Upper lobe of left lung (tissue), 6 donors: Measurements from ENCODE around the gene GAS2L1. TPM values are rescaled to one million over a fixed set of nuclear protein-coding genes. Genes with fewer than 3 reads are reported as not detected.
A peak's percentile ranks its signal among the peaks of the same experiment; 100 is the strongest.

Experiments
- ATAC-seq, 2 donors: fragments of 200-7000 bp; cut with Tn5 transposase; one replicate each; pipeline ENCODE4 v1.9.1; 2022; ENCODE audit warnings: mild to moderate bottlenecking in 2 of 2, moderate library complexity in 2 of 2; ENCODE audit not compliant: low FRiP score in 2 of 2
- DNase-seq, 2 donors: peaks; one replicate each; pipeline ENCODE4 v3.0.0-alpha.2; 2019 to 2020
- H3K27ac ChIP-seq, 4 donors: fragments of 200-600 bp; sonication (generic); one replicate each; pipeline ENCODE4 v1.5.1; 2016 to 2019
- H3K27me3 ChIP-seq, 4 donors: fragments of 200-600 bp; sonication (generic); one replicate each; pipeline ENCODE4 v1.5.1; 2017 to 2019
- H3K36me3 ChIP-seq, 4 donors: fragments of 200-600 bp; sonication (generic); one replicate each; pipeline ENCODE4 v1.5.1; 2016 to 2019
- H3K4me1 ChIP-seq, 4 donors: fragments of 200-600 bp; sonication (generic); one replicate each; pipeline ENCODE4 v1.5.1; 2018 to 2019
- H3K4me3 ChIP-seq, 4 donors: fragments of 200-600 bp; sonication (generic); one replicate each; pipeline ENCODE4 v1.5.1; 2017 to 2019; ENCODE audit warnings: mild to moderate bottlenecking in 2 of 4, moderate library complexity in 1 of 4
- H3K9me3 ChIP-seq, 4 donors: fragments of 200-600 bp; sonication (generic); one replicate each; pipeline ENCODE4 v1.5.1; 2018 to 2019
- CTCF ChIP-seq, 6 experiments: fragments of 450-650 bp in 4 of 6; fragments of 200-600 bp in 2 of 6; sonication (generic) in 2 of 6; IDR thresholded peaks; one replicate each; pipeline ENCODE4 v1.5.1; 2016 to 2019; ENCODE audit warnings: antibody characterized with exemption in 6 of 6
- EP300 ChIP-seq, 4 donors: sonication (generic); formaldehyde crosslinking; IDR thresholded peaks; one replicate each; pipeline ENCODE4 v1.5.1; 2017; ENCODE audit warnings: antibody characterized with exemption in 4 of 4, control low read depth in 2 of 4
- POLR2A ChIP-seq, 4 donors: fragments of 450-650 bp; IDR thresholded peaks; one replicate each; pipeline ENCODE4 v1.5.1; 2016 to 2017; ENCODE audit warnings: antibody characterized with exemption in 4 of 4, mild to moderate bottlenecking in 2 of 4
- POLR2AphosphoS5 ChIP-seq, 2 donors: sonication (generic); formaldehyde crosslinking; IDR thresholded peaks; one replicate each; pipeline ENCODE4 v1.5.1; 2017; ENCODE audit warnings: antibody characterized with exemption in 2 of 2
- WGBS, 2 donors: methylation state at CpG; one replicate each; pipeline ENCODE4 v1.1.5; 2017 to 2018; 5-methylcytosine and 5-hydroxymethylcytosine counted together
- total RNA-seq, 6 donors: library from RNA; depleted of rRNA in 4 of 6; stranded (reverse); fragments of >200 nt in 4 of 6; gene quantifications; one replicate each; pipeline versions ENCODE4 v1.1.0 to v1.2.1, GENCODE V29; 2016 to 2021
- donor health status: DM: no; HTN: no; CAD: no; lungs with moderate emphysema.
- donor health status: DM: no; HTN: yes; CAD: no; lungs with severe emphysema.

GAS2L1 gene
- total RNA-seq, 6 donors from 2014 or later = 14.4 to 63.4 (median 36.1) TPM

GRCh38 chr22:29336751-29337490, 30.5 kb downstream of the GAS2L1 start:
- Histone ChIP-seq H3K27me3 (no peaks in the 10 kb centered on the region), H3K36me3 (peaks cover 32 to 100% (median 89%) of the 10 kb centered on the region in 4 donors), H3K4me3 (no peak overlapping the region), H3K4me1 (peaks cover 0 to 3% (median 0%) of the 10 kb centered on the region in 4 donors), H3K9me3 (no peaks in the 10 kb centered on the region), H3K27ac (no peak overlapping the region)
- WGBS, 2 donors = 87 to 95% methylated on average over 10 to 13 of the region's 14 CpGs
- peak in 1 of 2 donors; percentile 40 for DNase-seq
- ATAC-seq = peak in 1 of 2 donors; percentile 9
- TF ChIP-seq POLR2A (IDR thresholded peaks at IDR 0.05) (no peak), POLR2AphosphoS5 (IDR thresholded peaks at IDR 0.05) (no peak), EP300 (IDR thresholded peaks at IDR 0.05) (no peak), CTCF (IDR thresholded peaks at IDR 0.05) (no peak)

GRCh38 chr22:29337631-29338284, 31.3 kb downstream of the GAS2L1 start:
- H3K27ac ChIP-seq = no peak overlapping the region
- DNase-seq = peak in 1 of 2 donors; percentile 60
- peaks cover 0 to 9% (median 0%) of the 10 kb centered on the region in 4 donors for H3K4me1 ChIP-seq
- peaks cover 35 to 100% (median 90%) of the 10 kb centered on the region in 4 donors for H3K36me3 ChIP-seq
- H3K9me3 ChIP-seq = no peaks in the 10 kb centered on the region
- no peak for TF ChIP-seq POLR2A (IDR thresholded peaks at IDR 0.05)
- TF ChIP-seq POLR2AphosphoS5 (IDR thresholded peaks at IDR 0.05) = no peak
- TF ChIP-seq EP300 (IDR thresholded peaks at IDR 0.05) = no peak
- TF ChIP-seq CTCF (IDR thresholded peaks at IDR 0.05) = no peak
- WGBS, 2 donors = 83 to 89% methylated on average over 12 of the region's 12 CpGs
- H3K27me3 ChIP-seq = no peaks in the 10 kb centered on the region
- no peak for ATAC-seq
- H3K4me3 ChIP-seq = no peak overlapping the region

- no peak for DNase-seq
- H3K36me3 ChIP-seq = peaks cover 35 to 100% (median 86%) of the 10 kb centered on the region in 4 donors
- WGBS, 2 donors = 95 to 97% methylated on average over 5 to 6 of the region's 6 CpGs
Measured at GRCh38 chr22:29338398-29338797, 31.9 kb downstream of the GAS2L1 start.

GRCh38 chr22:29339381-29340235, 33.2 kb downstream of the GAS2L1 start:
- no peak for DNase-seq
- no peak overlapping the region for H3K27ac ChIP-seq
- WGBS, 2 donors = 87 to 92% methylated on average over 22 to 23 of the region's 23 CpGs
- H3K9me3 ChIP-seq = no peaks in the 10 kb centered on the region
- H3K27me3 ChIP-seq = no peaks in the 10 kb centered on the region
- TF ChIP-seq CTCF (IDR thresholded peaks at IDR 0.05) = no peak
- TF ChIP-seq POLR2AphosphoS5 (IDR thresholded peaks at IDR 0.05) = no peak
- no peak for TF ChIP-seq EP300 (IDR thresholded peaks at IDR 0.05)
- no peak for TF ChIP-seq POLR2A (IDR thresholded peaks at IDR 0.05)
- ATAC-seq = no peak
- H3K4me1 ChIP-seq = peaks cover 0 to 16% (median 4%) of the 10 kb centered on the region in 4 donors
- peaks cover 33 to 99% (median 81%) of the 10 kb centered on the region in 4 donors for H3K36me3 ChIP-seq
- H3K4me3 ChIP-seq = no peak overlapping the region

More at GRCh38 chr22:29338398-29338797, 31.9 kb downstream of the GAS2L1 start:
- Histone ChIP-seq H3K27ac (no peak overlapping the region), H3K27me3 (no peaks in the 10 kb centered on the region), H3K4me1 (peaks cover 0 to 9% (median 1%) of the 10 kb centered on the region in 4 donors), H3K9me3 (no peaks in the 10 kb centered on the region), H3K4me3 (no peak overlapping the region)
- no peak for TF ChIP-seq POLR2A (IDR thresholded peaks at IDR 0.05)
- TF ChIP-seq CTCF (IDR thresholded peaks at IDR 0.05) = no peak
- no peak for TF ChIP-seq EP300 (IDR thresholded peaks at IDR 0.05)
- TF ChIP-seq POLR2AphosphoS5 (IDR thresholded peaks at IDR 0.05) = no peak
- ATAC-seq = no peak
